A673 (cell line): ENCODE results near the gene KRTAP24-1.

Experiments used
- EZH2 ChIP-seq: fragments of 200-600 bp; sonication (generic); IDR thresholded peaks from 2 replicates; pipeline ENCODE4 v1.6.1; 2017; ENCODE audit warnings: borderline replicate concordance, low read depth, mild to moderate bottlenecking, mixed read lengths, antibody characterized with exemption, low read length; ENCODE audit not compliant: poor library complexity, severe bottlenecking
- TF ChIP-seq, protein P1 (sequence below): fragments of 300-800, 200-600 bp; sonication (generic); conservative IDR thresholded peaks from 2 replicates; pipeline ENCODE4 v1.5.1; 2017; ENCODE audit warnings: low read depth, mild to moderate bottlenecking, antibody characterized with exemption, low read length, moderate library complexity, mixed read lengths

DNA sequence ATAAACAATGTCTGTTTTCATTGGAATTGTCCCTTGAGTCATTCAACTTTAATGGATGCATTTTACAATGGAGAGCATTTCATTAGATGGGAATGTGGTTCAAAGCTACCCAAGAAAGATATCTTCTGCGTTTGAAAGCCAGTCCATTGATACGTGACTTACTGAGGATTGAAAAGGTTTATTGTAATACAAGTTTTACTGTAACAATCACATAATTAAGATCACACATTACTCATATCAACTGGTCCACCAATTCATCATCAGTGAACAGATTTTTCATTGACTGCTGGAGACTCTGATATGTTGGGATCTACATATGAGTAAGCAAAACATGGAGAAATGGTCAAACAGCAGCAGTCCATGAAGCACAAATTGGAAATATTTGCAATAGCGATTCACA is 32.8 kb downstream of the KRTAP24-1 start:
- TF ChIP-seq, protein P1, sequence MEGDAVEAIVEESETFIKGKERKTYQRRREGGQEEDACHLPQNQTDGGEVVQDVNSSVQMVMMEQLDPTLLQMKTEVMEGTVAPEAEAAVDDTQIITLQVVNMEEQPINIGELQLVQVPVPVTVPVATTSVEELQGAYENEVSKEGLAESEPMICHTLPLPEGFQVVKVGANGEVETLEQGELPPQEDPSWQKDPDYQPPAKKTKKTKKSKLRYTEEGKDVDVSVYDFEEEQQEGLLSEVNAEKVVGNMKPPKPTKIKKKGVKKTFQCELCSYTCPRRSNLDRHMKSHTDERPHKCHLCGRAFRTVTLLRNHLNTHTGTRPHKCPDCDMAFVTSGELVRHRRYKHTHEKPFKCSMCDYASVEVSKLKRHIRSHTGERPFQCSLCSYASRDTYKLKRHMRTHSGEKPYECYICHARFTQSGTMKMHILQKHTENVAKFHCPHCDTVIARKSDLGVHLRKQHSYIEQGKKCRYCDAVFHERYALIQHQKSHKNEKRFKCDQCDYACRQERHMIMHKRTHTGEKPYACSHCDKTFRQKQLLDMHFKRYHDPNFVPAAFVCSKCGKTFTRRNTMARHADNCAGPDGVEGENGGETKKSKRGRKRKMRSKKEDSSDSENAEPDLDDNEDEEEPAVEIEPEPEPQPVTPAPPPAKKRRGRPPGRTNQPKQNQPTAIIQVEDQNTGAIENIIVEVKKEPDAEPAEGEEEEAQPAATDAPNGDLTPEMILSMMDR = no peak
- TF ChIP-seq EZH2 = no peak
